Nephron progenitor cell (in vitro differentiated cells): ENCODE results near the gene TBXAS1.

Experiments used
- DNase-seq: peaks from one replicate; pipeline ENCODE4 v3.0.0; 2021
- H3K27ac Mint-ChIP-seq: 2 replicates; pipeline ENCODE4 v1.8.0; 2021; ENCODE audit warnings: mild to moderate bottlenecking, moderate library complexity, mixed read lengths
- H3K27me3 Mint-ChIP-seq: 2 replicates; pipeline ENCODE4 v1.8.0; 2021; ENCODE audit warnings: mild to moderate bottlenecking, low read depth, mixed read lengths; ENCODE audit not compliant: poor library complexity
- H3K36me3 Mint-ChIP-seq: 2 replicates; pipeline ENCODE4 v1.8.0; 2021; ENCODE audit warnings: low read depth, mixed read lengths
- H3K4me1 Mint-ChIP-seq: 2 replicates; pipeline ENCODE4 v1.8.0; 2021; ENCODE audit warnings: mixed read lengths
- H3K4me3 Mint-ChIP-seq: 2 replicates; pipeline ENCODE4 v1.8.0; 2021; ENCODE audit warnings: mild to moderate bottlenecking, moderate library complexity, mixed read lengths
- H3K9me3 Mint-ChIP-seq: 2 replicates; pipeline ENCODE4 v1.8.0; 2021; ENCODE audit warnings: mild to moderate bottlenecking, moderate library complexity, mixed read lengths
- TF ChIP-seq, protein P1 (sequence below): fragments of 200-600 bp; sonication (generic); IDR thresholded peaks from 2 replicates; pipeline ENCODE4 v1.5.0; 2021; ENCODE audit warnings: antibody characterized with exemption

Gene TBXAS1

DNA sequence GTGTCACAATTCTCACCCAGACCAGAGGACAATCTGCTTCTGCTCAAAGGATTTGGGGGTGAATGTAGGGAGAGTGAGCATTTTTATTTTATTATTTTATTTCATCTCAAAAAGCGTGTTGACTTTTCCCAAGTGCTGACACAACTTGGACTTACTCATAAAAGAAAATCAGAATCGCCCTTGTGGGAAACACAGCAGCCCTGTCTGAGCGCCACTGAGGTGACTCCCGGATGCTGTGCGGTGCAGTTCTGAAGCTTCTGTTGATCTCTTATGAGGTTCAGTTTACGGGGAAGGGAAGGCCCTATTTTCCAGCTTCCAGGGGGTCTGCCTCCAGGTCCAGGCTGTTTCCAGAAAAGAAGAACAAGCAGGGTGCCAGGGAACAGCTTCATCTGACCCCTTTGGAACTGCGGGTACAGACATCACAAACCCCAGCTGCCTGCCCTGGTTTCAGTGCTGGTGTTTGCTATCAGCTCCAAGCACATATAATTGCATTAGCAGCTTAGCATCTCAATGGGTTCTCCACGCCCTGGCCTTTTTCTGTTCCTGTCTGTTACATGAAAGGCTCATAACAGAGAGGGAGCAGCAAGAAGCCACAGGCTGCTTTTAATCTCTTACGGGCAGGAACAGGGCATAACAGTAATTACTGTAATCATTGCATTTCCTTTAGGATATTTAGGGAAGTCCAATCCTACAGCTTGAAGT, 181.3 kb downstream of the TBXAS1 start:
- Mint-ChIP-seq H3K36me3 (no peaks in the 10 kb centered on the region), H3K4me1 (peaks cover 14% of the 10 kb centered on the region), H3K9me3 (no peaks in the 10 kb centered on the region), H3K4me3 (no peak overlapping the region), H3K27ac (no peak overlapping the region), H3K27me3 (peaks cover 24% of the 10 kb centered on the region)
- TF ChIP-seq, protein P1, sequence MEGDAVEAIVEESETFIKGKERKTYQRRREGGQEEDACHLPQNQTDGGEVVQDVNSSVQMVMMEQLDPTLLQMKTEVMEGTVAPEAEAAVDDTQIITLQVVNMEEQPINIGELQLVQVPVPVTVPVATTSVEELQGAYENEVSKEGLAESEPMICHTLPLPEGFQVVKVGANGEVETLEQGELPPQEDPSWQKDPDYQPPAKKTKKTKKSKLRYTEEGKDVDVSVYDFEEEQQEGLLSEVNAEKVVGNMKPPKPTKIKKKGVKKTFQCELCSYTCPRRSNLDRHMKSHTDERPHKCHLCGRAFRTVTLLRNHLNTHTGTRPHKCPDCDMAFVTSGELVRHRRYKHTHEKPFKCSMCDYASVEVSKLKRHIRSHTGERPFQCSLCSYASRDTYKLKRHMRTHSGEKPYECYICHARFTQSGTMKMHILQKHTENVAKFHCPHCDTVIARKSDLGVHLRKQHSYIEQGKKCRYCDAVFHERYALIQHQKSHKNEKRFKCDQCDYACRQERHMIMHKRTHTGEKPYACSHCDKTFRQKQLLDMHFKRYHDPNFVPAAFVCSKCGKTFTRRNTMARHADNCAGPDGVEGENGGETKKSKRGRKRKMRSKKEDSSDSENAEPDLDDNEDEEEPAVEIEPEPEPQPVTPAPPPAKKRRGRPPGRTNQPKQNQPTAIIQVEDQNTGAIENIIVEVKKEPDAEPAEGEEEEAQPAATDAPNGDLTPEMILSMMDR = no peak
- DNase-seq = no peak

DNA sequence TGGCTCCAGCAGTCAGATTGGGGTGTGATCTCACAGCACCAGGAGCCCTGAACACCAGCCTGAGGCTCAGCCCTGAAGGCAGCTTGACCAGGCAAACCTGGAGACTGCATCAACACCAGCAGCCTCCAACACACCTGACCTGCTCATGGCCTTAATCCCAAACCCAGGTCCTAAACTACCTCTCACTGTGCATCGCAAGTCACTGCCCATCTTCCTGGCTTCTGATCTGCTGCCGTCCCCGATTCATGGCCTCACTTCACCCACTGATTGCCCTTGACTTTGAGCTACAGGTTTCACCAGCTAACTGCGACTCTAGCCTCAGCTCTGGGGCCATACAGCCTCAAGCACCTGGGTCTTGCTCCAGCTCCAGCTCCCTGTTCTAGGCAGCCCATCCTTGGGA, 184.6 kb downstream of the TBXAS1 start:
- TF ChIP-seq, protein P1 = no peak
- Mint-ChIP-seq H3K27me3 (peaks cover 23% of the 10 kb centered on the region), H3K27ac (no peak overlapping the region), H3K4me3 (no peak overlapping the region), H3K9me3 (no peaks in the 10 kb centered on the region), H3K4me1 (peaks cover 14% of the 10 kb centered on the region), H3K36me3 (no peaks in the 10 kb centered on the region)
- DNase-seq = no peak

DNA sequence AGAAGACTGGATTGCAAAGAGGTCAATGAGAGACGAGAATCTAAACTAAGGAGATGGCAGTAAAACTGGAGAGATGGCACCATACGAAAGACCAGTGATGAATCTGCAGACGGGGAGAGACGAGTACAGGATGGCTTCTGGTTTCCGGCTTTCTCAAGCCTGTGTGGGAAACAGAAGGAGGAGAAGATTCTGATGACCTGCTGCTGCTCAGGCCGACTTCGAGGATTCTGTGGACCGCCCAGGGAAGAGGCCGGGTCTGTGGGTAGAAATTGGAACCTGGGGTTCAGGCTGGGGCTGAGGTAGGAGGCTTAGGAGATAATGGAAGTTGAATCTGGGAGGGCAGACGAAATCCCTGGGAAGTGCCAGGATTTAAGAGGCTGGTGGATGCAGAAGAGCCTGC, 185.1 kb downstream of the TBXAS1 start:
- peaks cover 19% of the 10 kb centered on the region for H3K4me1 Mint-ChIP-seq
- peaks cover 19% of the 10 kb centered on the region for H3K27me3 Mint-ChIP-seq
- H3K4me3 Mint-ChIP-seq = no peak overlapping the region
- H3K27ac Mint-ChIP-seq = no peak overlapping the region
- H3K36me3 Mint-ChIP-seq = no peaks in the 10 kb centered on the region
- TF ChIP-seq, protein P1 = no peak
- H3K9me3 Mint-ChIP-seq = no peaks in the 10 kb centered on the region
- DNase-seq = no peak

DNA sequence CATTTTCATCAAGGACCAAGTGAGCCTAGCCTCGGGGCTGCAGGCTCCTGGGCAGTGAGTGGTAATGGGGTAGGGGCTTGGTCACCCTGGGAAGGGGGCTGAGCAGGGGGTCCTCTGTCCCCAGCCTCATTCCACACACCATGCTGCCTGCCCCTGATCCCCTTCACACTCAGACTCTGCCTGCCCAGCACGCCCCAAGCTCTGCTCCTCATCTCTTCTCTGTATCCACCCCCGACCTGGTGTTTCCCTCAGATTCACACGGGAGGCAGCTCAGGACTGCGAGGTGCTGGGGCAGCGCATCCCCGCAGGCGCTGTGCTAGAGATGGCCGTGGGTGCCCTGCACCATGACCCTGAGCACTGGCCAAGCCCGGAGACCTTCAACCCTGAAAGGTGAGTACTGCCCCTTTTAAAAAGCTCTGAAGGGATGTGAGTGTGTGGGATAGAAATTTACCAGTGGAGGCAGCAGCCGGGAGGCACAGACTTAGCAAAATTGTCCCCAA, 186.5 kb downstream of the TBXAS1 start:
- TF ChIP-seq, protein P1 = no peak
- no peaks in the 10 kb centered on the region for H3K9me3 Mint-ChIP-seq
- H3K27ac Mint-ChIP-seq = no peak overlapping the region
- peaks cover 27% of the 10 kb centered on the region for H3K4me1 Mint-ChIP-seq
- peaks cover 19% of the 10 kb centered on the region for H3K27me3 Mint-ChIP-seq
- H3K36me3 Mint-ChIP-seq = no peaks in the 10 kb centered on the region
- no peak overlapping the region for H3K4me3 Mint-ChIP-seq
- DNase-seq = no peak

DNA sequence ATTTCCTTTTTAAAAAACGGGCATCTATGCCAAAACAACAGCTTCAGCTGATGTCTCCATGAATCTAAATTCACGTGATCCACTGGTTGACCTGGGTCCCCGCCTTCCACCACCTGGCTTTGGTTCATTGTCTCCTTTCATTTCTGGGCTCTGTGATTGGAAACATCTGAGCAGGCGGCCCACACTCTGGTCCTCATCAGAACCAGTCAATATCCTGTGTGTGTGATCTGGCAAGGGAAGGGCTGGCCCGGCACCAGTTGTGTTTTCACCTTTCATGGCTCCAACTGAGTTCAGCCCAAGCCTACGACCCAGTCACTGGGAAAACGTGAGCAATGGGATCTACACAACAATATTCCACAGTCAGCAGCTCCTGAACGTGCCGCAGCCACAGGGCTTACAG, 187.5 kb downstream of the TBXAS1 start:
- no peak overlapping the region for H3K4me3 Mint-ChIP-seq

More for the DNA sequence above, 187.5 kb downstream of the TBXAS1 start:
- DNase-seq = no peak
- H3K4me1 Mint-ChIP-seq = peaks cover 23% of the 10 kb centered on the region
- H3K27me3 Mint-ChIP-seq = peaks cover 15% of the 10 kb centered on the region
- H3K27ac Mint-ChIP-seq = no peak overlapping the region
- no peaks in the 10 kb centered on the region for H3K36me3 Mint-ChIP-seq
- TF ChIP-seq, protein P1 = no peak
- no peaks in the 10 kb centered on the region for H3K9me3 Mint-ChIP-seq
